Measurements from ENCODE around the gene AGL. TPM values are rescaled to one million over a fixed set of nuclear protein-coding genes. Genes with fewer than 3 reads are reported as not detected.
A peak's percentile ranks its signal among the peaks of the same experiment; 100 is the strongest.

AGL gene
- total and polyA plus RNA-seq, 2 of the 8 experiments (the other 6 are each of a cell fraction or from before 2014, with no cell fraction given) = 2.7 to 19.2 TPM

DNA sequence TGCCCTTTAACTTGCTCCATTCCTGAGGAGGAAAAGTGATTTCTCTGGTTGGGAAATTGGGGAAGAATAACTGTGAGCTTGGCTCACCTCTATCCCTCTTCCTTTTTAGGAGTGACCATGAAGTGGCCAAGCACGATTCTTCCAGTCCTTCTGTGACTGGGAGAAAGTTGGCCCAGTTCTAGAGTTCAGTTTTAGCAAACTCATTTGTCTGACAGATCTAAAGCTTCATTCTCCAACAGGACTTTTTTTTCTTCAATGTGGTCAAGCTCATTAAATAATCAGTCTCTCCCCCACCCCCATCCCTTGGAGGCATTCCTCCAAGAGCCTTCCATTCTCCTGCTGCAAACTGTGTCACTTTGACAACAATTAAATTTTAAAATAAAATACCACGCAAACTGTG, 6.4 kb upstream of the AGL start:
- no peak for FAIRE-seq
- Histone ChIP-seq H4K8ac (ENCODE audit: extremely low read depth, insufficient read depth, low read length) (no peak overlapping the region), H3K4me3 (ENCODE audit: extremely low read depth in 1 of 4, insufficient read depth in 2 of 4, low read depth in 3 of 4, low read length in 4 of 4) (no peak overlapping the region), H3K36me3 (ENCODE audit: control insufficient read depth in 2 of 4, insufficient read depth in 4 of 4, low read length in 3 of 4) (no peaks in the 10 kb centered on the region), H2BK15ac (ENCODE audit: low read length) (no peak overlapping the region), H3K23me2 (ENCODE audit: low read depth, low read length) (no peaks in the 10 kb centered on the region), H2BK120ac (replicated peaks; ENCODE audit: low read depth, low read length) (no peak overlapping the region), H3K23ac (ENCODE audit: insufficient read length) (no peak overlapping the region), H3K18ac (ENCODE audit: extremely low read depth, low read length) (no peak overlapping the region), H2BK12ac (ENCODE audit: low read depth, low read length) (no peak overlapping the region), H2BK5ac (ENCODE audit: low read depth, low read length) (no peak overlapping the region), H3K9ac (replicated peaks in 1 of 4; ENCODE audit: extremely low read depth in 1 of 4, low read depth in 3 of 4, low read length in 3 of 4) (no peak overlapping the region), H3K9me3 (ENCODE audit: insufficient read depth in 2 of 2, low read depth in 1 of 2, low read length in 1 of 2) (no peaks in the 10 kb centered on the region), H2BK20ac (ENCODE audit: low read length) (no peak overlapping the region), H2AK5ac (ENCODE audit: low read depth, low read length) (no peak overlapping the region), H4K5ac (ENCODE audit: insufficient read length, low read depth, low read length) (no peak overlapping the region), H3K56ac (replicated peaks; ENCODE audit: insufficient read length, low read depth, low read length) (no peak overlapping the region), H3K79me1 (ENCODE audit: low read depth, low read length) (no peaks in the 10 kb centered on the region), H3K14ac (ENCODE audit: insufficient read length) (no peak overlapping the region), H4K91ac (replicated peaks; ENCODE audit: insufficient read length, low read length) (no peak overlapping the region), H3K27ac (ENCODE audit: low read depth, low read length) (no peak overlapping the region), H3K79me2 (ENCODE audit: control insufficient read depth in 1 of 2, insufficient read depth in 2 of 2, low read length in 2 of 2) (no peaks in the 10 kb centered on the region), H3K27me3 (replicated peaks in 1 of 4; ENCODE audit: control insufficient read depth in 3 of 4, extremely low read depth in 1 of 4, insufficient read depth in 3 of 4, low read length in 3 of 4) (no peaks in the 10 kb centered on the region), H2AFZ (ENCODE audit: low read length) (0 out of 2 replicates have a peak overlapping the region, but pooled peaks have one; percentile 8), H4K20me1 (replicated peaks in 1 of 2; ENCODE audit: control insufficient read depth in 1 of 2, insufficient read depth in 2 of 2, low read length in 2 of 2) (no peaks in the 10 kb centered on the region), H3K4ac (replicated peaks; ENCODE audit: insufficient read length, low read depth, low read length) (no peak overlapping the region), H3K4me1 (replicated peaks in 1 of 4; ENCODE audit: control insufficient read depth in 3 of 4, insufficient read depth in 4 of 4, low read length in 3 of 4) (peaks cover 0 to 3% (median 0%) of the 10 kb centered on the region in 4 experiments; a peak in 1 of 7 replicates), H3K4me2 (ENCODE audit: insufficient read depth in 1 of 2, low read depth in 2 of 2, low read length in 2 of 2) (no peak overlapping the region)
- no peak for TF ChIP-seq SP1 (IDR thresholded peaks at IDR 0.05; ENCODE audit: low read depth, low read length)
- no peak for TF ChIP-seq SIN3A (conservative IDR thresholded peaks at IDR 0.05 in 1 of 2, IDR thresholded peaks at IDR 0.05 in 1 of 2; ENCODE audit: low read depth in 1 of 2, low read length in 2 of 2)
- no peak for TF ChIP-seq SUZ12 (IDR thresholded peaks at IDR 0.05; ENCODE audit: low read length)
- no peak for TF ChIP-seq EP300 (IDR thresholded peaks at IDR 0.05; ENCODE audit: borderline replicate concordance in 1 of 2, low read depth in 2 of 2, low read length in 2 of 2)
- no peak for DNase-seq (ENCODE audit: low read depth in 1 of 2, low spot score in 2 of 2)
- POLR2A ChIA-PET (ENCODE audit: partially characterized antibody) = interaction anchor here (0.6 kb wide), 2 partner anchors 619 to 949 kb away, joined by 3 read pairs; no protein-coding TSS in a partner anchor
- 80% methylated on average over 2 of the region's 2 CpGs; no CpG with 5 or more reads in 1 of the 2 experiments for WGBS, 2 experiments (ENCODE audit: extremely low coverage in 1 of 2, insufficient coverage in 1 of 2, insufficient read length in 1 of 2, insufficient replicate concordance in 2 of 2, low coverage in 1 of 2, low lambda C conversion rate in 2 of 2, missing lambda C conversion rate in 1 of 2)
- CTCF ChIA-PET (ENCODE audit: partially characterized antibody) = interaction anchor here (1.4 to 2.0 kb wide), 3 partner anchors 16 to 616 kb away, joined by 3 to 5 read pairs (median 3); no protein-coding TSS in a partner anchor
